ENCODE data around the gene DCBLD2. TPM values are rescaled to one million over a fixed set of nuclear protein-coding genes. Genes with fewer than 3 reads are reported as not detected.
A peak's percentile ranks its signal among the peaks of the same experiment; 100 is the strongest.

The DCBLD2 gene
- total and polyA plus RNA-seq, 2 of the 13 experiments (the other 11 are each of a cell fraction or from before 2014, with no cell fraction given) = 43.8 to 56.9 TPM

DNA sequence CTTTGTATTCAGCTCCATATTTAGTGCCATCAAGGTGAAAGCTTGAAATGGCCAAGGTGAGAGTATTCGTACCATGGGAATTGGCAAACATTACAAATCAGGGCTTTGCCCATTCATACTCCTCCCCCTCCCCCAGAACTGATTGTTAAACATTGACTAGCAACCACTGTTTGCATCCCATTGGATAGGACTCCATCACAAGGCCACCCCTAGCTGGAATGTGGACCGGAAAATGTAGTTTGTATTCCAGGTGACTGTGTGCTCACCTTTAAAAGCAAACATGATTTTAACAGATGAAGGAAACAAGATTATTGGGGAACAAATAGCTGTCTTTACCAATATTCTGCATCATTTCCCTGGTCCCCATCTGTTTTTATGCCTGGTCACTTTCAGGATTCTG, 124.2 kb downstream of the DCBLD2 start (continued):
- TF ChIP-seq, protein P1, sequence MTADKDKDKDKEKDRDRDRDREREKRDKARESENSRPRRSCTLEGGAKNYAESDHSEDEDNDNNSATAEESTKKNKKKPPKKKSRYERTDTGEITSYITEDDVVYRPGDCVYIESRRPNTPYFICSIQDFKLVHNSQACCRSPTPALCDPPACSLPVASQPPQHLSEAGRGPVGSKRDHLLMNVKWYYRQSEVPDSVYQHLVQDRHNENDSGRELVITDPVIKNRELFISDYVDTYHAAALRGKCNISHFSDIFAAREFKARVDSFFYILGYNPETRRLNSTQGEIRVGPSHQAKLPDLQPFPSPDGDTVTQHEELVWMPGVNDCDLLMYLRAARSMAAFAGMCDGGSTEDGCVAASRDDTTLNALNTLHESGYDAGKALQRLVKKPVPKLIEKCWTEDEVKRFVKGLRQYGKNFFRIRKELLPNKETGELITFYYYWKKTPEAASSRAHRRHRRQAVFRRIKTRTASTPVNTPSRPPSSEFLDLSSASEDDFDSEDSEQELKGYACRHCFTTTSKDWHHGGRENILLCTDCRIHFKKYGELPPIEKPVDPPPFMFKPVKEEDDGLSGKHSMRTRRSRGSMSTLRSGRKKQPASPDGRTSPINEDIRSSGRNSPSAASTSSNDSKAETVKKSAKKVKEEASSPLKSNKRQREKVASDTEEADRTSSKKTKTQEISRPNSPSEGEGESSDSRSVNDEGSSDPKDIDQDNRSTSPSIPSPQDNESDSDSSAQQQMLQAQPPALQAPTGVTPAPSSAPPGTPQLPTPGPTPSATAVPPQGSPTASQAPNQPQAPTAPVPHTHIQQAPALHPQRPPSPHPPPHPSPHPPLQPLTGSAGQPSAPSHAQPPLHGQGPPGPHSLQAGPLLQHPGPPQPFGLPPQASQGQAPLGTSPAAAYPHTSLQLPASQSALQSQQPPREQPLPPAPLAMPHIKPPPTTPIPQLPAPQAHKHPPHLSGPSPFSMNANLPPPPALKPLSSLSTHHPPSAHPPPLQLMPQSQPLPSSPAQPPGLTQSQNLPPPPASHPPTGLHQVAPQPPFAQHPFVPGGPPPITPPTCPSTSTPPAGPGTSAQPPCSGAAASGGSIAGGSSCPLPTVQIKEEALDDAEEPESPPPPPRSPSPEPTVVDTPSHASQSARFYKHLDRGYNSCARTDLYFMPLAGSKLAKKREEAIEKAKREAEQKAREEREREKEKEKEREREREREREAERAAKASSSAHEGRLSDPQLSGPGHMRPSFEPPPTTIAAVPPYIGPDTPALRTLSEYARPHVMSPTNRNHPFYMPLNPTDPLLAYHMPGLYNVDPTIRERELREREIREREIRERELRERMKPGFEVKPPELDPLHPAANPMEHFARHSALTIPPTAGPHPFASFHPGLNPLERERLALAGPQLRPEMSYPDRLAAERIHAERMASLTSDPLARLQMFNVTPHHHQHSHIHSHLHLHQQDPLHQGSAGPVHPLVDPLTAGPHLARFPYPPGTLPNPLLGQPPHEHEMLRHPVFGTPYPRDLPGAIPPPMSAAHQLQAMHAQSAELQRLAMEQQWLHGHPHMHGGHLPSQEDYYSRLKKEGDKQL (CRISPR knock-in tag; IDR thresholded peaks at IDR 0.05; ENCODE audit: low read depth) = 0 out of 2 replicates have a peak, but pooled peaks have one; percentile 39
- TF ChIP-seq ZNF30 (CRISPR knock-in tag; IDR thresholded peaks at IDR 0.05) = no peak
- TF ChIP-seq, protein P2, sequence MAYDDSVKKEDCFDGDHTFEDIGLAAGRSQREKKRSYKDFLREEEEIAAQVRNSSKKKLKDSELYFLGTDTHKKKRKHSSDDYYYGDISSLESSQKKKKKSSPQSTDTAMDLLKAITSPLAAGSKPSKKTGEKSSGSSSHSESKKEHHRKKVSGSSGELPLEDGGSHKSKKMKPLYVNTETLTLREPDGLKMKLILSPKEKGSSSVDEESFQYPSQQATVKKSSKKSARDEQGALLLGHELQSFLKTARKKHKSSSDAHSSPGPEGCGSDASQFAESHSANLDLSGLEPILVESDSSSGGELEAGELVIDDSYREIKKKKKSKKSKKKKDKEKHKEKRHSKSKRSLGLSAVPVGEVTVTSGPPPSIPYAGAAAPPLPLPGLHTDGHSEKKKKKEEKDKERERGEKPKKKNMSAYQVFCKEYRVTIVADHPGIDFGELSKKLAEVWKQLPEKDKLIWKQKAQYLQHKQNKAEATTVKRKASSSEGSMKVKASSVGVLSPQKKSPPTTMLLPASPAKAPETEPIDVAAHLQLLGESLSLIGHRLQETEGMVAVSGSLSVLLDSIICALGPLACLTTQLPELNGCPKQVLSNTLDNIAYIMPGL (CRISPR knock-in tag; IDR thresholded peaks at IDR 0.05; ENCODE audit: borderline replicate concordance in 1 of 2, low read depth in 1 of 2) = 0 out of 4 replicates have a peak, but pooled peaks of 1 of the 2 experiments have one; percentile 11
- TF ChIP-seq STAT5B (CRISPR knock-in tag; IDR thresholded peaks at IDR 0.05) = no peak
- 0 out of 2 replicates have a peak, but pooled peaks have one; percentile 11 for TF ChIP-seq ZNF644 (CRISPR knock-in tag; IDR thresholded peaks at IDR 0.05; ENCODE audit: low read depth)
- TF ChIP-seq ZNF792 (CRISPR knock-in tag; IDR thresholded peaks at IDR 0.05) = no peak
- no peak for TF ChIP-seq LCORL (IDR thresholded peaks at IDR 0.05)
- peak; percentile 55; the same call in 1 of the 2 replicates for TF ChIP-seq LCORL (CRISPR knock-in tag; IDR thresholded peaks at IDR 0.05)
- no peak for TF ChIP-seq TEAD2 (CRISPR knock-in tag; IDR thresholded peaks at IDR 0.05)
- 0 out of 2 replicates have a peak, but pooled peaks have one; percentile 23 for TF ChIP-seq ONECUT2 (CRISPR knock-in tag; IDR thresholded peaks at IDR 0.05)
- TF ChIP-seq, protein P3, sequence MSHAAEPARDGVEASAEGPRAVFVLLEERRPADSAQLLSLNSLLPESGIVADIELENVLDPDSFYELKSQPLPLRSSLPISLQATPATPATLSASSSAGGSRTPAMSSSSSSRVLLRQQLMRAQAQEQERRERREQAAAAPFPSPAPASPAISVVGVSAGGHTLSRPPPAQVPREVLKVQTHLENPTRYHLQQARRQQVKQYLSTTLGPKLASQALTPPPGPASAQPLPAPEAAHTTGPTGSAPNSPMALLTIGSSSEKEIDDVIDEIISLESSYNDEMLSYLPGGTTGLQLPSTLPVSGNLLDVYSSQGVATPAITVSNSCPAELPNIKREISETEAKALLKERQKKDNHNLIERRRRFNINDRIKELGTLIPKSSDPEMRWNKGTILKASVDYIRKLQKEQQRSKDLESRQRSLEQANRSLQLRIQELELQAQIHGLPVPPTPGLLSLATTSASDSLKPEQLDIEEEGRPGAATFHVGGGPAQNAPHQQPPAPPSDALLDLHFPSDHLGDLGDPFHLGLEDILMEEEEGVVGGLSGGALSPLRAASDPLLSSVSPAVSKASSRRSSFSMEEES (CRISPR knock-in tag; IDR thresholded peaks at IDR 0.05) = peak; percentile 72
- TF ChIP-seq, protein P4, sequence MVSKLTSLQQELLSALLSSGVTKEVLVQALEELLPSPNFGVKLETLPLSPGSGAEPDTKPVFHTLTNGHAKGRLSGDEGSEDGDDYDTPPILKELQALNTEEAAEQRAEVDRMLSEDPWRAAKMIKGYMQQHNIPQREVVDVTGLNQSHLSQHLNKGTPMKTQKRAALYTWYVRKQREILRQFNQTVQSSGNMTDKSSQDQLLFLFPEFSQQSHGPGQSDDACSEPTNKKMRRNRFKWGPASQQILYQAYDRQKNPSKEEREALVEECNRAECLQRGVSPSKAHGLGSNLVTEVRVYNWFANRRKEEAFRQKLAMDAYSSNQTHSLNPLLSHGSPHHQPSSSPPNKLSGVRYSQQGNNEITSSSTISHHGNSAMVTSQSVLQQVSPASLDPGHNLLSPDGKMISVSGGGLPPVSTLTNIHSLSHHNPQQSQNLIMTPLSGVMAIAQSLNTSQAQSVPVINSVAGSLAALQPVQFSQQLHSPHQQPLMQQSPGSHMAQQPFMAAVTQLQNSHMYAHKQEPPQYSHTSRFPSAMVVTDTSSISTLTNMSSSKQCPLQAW (CRISPR knock-in tag; IDR thresholded peaks at IDR 0.05) = peak; percentile 97
- no peak for TF ChIP-seq PCBP2 (optimal IDR thresholded peaks at IDR 0.05; ENCODE audit: low read depth, low read length, poor library complexity, severe bottlenecking)
- TF ChIP-seq, protein P5, sequence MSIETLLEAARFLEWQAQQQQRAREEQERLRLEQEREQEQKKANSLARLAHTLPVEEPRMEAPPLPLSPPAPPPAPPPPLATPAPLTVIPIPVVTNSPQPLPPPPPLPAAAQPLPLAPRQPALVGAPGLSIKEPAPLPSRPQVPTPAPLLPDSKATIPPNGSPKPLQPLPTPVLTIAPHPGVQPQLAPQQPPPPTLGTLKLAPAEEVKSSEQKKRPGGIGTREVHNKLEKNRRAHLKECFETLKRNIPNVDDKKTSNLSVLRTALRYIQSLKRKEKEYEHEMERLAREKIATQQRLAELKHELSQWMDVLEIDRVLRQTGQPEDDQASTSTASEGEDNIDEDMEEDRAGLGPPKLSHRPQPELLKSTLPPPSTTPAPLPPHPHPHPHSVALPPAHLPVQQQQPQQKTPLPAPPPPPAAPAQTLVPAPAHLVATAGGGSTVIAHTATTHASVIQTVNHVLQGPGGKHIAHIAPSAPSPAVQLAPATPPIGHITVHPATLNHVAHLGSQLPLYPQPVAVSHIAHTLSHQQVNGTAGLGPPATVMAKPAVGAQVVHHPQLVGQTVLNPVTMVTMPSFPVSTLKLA (IDR thresholded peaks at IDR 0.05) = no peak
- TF ChIP-seq HOXA5 (CRISPR knock-in tag; IDR thresholded peaks at IDR 0.05) = 0 out of 2 replicates have a peak, but pooled peaks have one; percentile 30
- TF ChIP-seq MBNL3 (CRISPR knock-in tag; conservative IDR thresholded peaks at IDR 0.05) = no peak

Measured in HepG2 (cell line).